Adrenal gland (tissue), 12 donors: ENCODE results near the gene SIGLEC7. TPM values are rescaled to one million over a fixed set of nuclear protein-coding genes. Genes with fewer than 3 reads are reported as not detected.

Experiments used
- DNase-seq, 7 donors: peaks; one replicate each; pipeline ENCODE4 v3.0.0-alpha.2; 2019 to 2020
- H3K27ac ChIP-seq, 5 donors: fragments of 200-600 bp; sonication (generic) in 4 of 5; 1 replicate in 3 of 5; 2 replicates in 2 of 5; pipeline versions ENCODE4 v1.5.1 to v1.8.0; 2016 to 2020; ENCODE audit warnings: mild to moderate bottlenecking in 1 of 5
- H3K27me3 ChIP-seq: fragments of 200-600 bp; 2 replicates; pipeline ENCODE4 v1.8.0; 2021
- H3K36me3 ChIP-seq, 2 donors: fragments of 200-600 bp; replicated peaks in 1 of 2; 1 replicate in 1 of 2; 2 replicates in 1 of 2; pipeline versions ENCODE4 v1.5.1 to v1.8.0; 2018 to 2022
- H3K4me1 ChIP-seq, 2 donors: fragments of 200-600 bp; replicated peaks in 1 of 2; 1 replicate in 1 of 2; 2 replicates in 1 of 2; pipeline versions ENCODE4 v1.5.1 to v1.8.0; 2018 to 2021
- H3K4me3 ChIP-seq, 4 donors: fragments of 200-600 bp; sonication (generic) in 3 of 4; one replicate each; pipeline ENCODE4 v1.5.1; 2016 to 2018
- H3K9me3 ChIP-seq, 3 donors: fragments of 200-600 bp; sonication (generic) in 1 of 3; replicated peaks in 1 of 3; 1 replicate in 2 of 3; 2 replicates in 1 of 3; pipeline versions ENCODE4 v1.5.1 to v1.8.0; 2016 to 2021
- POLR2A ChIP-seq, 2 donors: fragments of 450-650 bp; IDR thresholded peaks; one replicate each; pipeline ENCODE4 v1.6.1; 2017; ENCODE audit warnings: antibody characterized with exemption in 2 of 2, mild to moderate bottlenecking in 2 of 2, moderate library complexity in 1 of 2
- WGBS, 4 donors: extraction: QIAGEN DNeasy Blood & Tissue Kit in 2 of 4; methylation state at CpG; one replicate each; pipeline versions ENCODE4 v1.1.5 to v1.1.7; 2013 to 2017; 5-methylcytosine and 5-hydroxymethylcytosine counted together
- intact Hi-C, 2 donors: fragments of 100-400 bp; cut with DNase I; formaldehyde crosslinking; loops; one replicate each; pipeline versions ENCODE4 v1.14.1 to v1.15.0; 2022 to 2023
- polyA plus RNA-seq, 3 donors: library from polyadenylated mRNA; stranded (reverse); fragments of 200-250 nt in 2 of 3; fragments of 350-450 nt in 1 of 3; fragmentation: Illumina TruSeq in 1 of 3; extraction: RNeasy Lipid Tissue Mini Kit (QIAGEN cat#74804) in 1 of 3; gene quantifications; one replicate each; pipeline ENCODE4 v1.2.3, GENCODE V29; 2013 to 2014
- total RNA-seq, 9 donors: library from RNA; depleted of rRNA in 4 of 9; stranded (reverse); fragments of >200 nt in 4 of 9; fragments of 120-200 nt in 1 of 9; fragmentation: NEBNext Ultra II Directional in 1 of 9; extraction: Animal tissue kit (Norgen Biotek cat#: 25700) in 1 of 9; gene quantifications; one replicate each; pipeline versions ENCODE4 v1.1.0 to v1.2.4, GENCODE V29; 2013 to 2023
- TF ChIP-seq, protein P1 (sequence below), 6 experiments: fragments of 450-650 bp in 4 of 6; fragments of 200-600 bp in 2 of 6; sonication (generic) in 1 of 6; IDR thresholded peaks; 1 replicate in 5 of 6; 2 replicates in 1 of 6; pipeline versions ENCODE4 v1.5.1 to v1.8.0; 2016 to 2021; ENCODE audit warnings: antibody characterized with exemption in 6 of 6, mild to moderate bottlenecking in 2 of 6, moderate library complexity in 1 of 6
- donor health status: healthy with polysubstance abuse.
- donor health status: Bipolar disorder and iron deficiency.
- donor health status: DM: yes; HTN: yes; CAD: no.
- donor health status: DM: no; HTN: no; CAD: no.
- donor health status: DM: no; HTN: no; CAD: no.
- donor health status: DM: yes; HTN: yes; CAD: no.

Gene SIGLEC7
- total and polyA plus RNA-seq, 12 donors, result 1.00 to 13.1 (median 7.4) TPM

DNA sequence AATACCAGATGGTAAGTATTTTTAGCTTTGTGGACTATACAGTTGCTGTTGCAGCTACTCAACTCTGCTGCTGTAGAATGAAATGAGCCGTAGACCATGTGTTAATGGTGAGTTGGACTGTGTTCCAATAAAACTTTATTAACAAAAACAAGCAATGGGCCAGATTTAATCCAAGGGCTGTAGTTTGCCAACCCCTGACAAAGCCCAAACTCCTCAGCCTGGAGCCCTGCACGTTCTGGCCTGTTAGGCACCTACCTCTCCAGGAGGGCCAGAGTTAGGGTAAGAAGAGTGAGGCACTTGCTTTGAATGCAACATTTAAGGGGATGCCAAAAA, 46.1 kb downstream of the SIGLEC7 start:
- no peaks in the 10 kb centered on the region for H3K9me3 ChIP-seq
- H3K4me3 ChIP-seq, result no peak overlapping the region
- 86 to 96% (median 90%) methylated on average over 2 of the region's 2 CpGs for WGBS, 4 donors
- TF ChIP-seq, protein P1, sequence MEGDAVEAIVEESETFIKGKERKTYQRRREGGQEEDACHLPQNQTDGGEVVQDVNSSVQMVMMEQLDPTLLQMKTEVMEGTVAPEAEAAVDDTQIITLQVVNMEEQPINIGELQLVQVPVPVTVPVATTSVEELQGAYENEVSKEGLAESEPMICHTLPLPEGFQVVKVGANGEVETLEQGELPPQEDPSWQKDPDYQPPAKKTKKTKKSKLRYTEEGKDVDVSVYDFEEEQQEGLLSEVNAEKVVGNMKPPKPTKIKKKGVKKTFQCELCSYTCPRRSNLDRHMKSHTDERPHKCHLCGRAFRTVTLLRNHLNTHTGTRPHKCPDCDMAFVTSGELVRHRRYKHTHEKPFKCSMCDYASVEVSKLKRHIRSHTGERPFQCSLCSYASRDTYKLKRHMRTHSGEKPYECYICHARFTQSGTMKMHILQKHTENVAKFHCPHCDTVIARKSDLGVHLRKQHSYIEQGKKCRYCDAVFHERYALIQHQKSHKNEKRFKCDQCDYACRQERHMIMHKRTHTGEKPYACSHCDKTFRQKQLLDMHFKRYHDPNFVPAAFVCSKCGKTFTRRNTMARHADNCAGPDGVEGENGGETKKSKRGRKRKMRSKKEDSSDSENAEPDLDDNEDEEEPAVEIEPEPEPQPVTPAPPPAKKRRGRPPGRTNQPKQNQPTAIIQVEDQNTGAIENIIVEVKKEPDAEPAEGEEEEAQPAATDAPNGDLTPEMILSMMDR (IDR thresholded peaks at IDR 0.05), result no peak
- no peak for TF ChIP-seq POLR2A (IDR thresholded peaks at IDR 0.05)
- no peak for DNase-seq
- no peaks in the 10 kb centered on the region for H3K4me1 ChIP-seq
- no peak overlapping the region for H3K27ac ChIP-seq
- H3K36me3 ChIP-seq, result no peaks in the 10 kb centered on the region
- intact Hi-C loops, result no loop called here
- H3K27me3 ChIP-seq, result peaks cover 8% of the 10 kb centered on the region

DNA sequence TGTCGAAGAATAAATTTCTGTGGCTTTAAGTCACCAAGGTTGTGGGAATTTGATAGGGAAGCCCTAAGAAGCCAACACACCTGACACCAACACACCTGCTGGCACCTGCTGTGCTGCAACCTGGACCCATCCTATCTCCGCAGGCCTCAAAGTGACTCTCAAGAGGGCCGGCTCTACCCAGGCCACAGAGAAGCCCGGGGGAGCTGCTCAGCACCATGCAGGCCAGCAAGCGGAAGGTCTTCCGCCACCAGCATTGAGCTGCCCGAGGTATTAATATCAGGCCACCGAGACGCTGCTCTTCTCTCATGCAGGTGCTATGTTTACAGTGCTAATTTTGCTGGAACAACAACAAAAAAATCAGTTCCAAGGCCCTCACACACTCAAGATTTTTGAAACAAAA, 50.6 kb downstream of the SIGLEC7 start:
- no peaks in the 10 kb centered on the region for H3K36me3 ChIP-seq
- H3K27me3 ChIP-seq, result no peaks in the 10 kb centered on the region
- H3K27ac ChIP-seq, result no peak overlapping the region
- H3K4me3 ChIP-seq, result no peak overlapping the region
- no peaks in the 10 kb centered on the region for H3K9me3 ChIP-seq
- TF ChIP-seq, protein P1 (IDR thresholded peaks at IDR 0.05), result no peak
- TF ChIP-seq POLR2A (IDR thresholded peaks at IDR 0.05), result no peak
- no peaks in the 10 kb centered on the region for H3K4me1 ChIP-seq
- intact Hi-C loops, result no loop called here
- DNase-seq, result no peak
- 89 to 93% (median 91%) methylated on average over 7 to 9 of the region's 9 CpGs for WGBS, 4 donors

DNA sequence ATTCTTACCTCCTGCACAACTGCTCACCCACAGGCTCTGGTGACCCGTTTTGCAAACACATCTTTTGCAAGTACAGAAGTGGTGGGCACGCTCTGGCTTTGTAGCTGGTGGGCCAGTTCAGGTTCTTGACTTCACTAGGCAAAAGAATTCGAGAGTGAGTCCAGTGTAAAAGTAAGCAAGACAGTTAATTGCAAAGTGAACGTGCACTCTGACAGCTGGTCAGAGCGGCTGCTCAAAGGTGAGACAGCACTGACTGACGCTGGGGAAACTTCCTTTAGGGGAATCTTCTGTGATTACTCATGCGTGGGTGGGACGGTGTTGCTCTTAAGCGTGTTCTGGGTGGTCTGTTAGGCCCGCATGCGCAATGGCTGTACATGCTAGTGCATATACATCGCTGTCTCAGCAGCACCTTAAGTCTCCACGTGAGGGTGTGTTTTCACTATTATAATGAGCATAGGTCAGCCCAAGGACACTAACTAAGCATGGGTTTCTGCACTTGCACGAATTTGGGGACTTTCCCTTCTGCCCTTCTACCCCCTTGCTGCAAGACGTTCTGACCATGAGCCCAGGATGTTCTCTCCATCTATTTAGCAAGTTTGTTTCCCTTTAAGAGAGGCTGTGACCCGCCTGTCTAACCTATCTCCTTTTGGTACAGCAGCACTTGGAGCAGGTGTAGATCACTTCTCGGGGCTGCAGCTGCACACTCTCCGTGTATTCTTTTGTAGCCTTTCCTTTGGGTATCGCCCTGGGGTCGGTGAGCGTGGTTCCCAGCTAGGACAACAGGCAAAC, 52.6 kb downstream of the SIGLEC7 start:
- peaks cover 2% of the 10 kb centered on the region for H3K27me3 ChIP-seq
- H3K36me3 ChIP-seq, result no peaks in the 10 kb centered on the region
- 52 to 56% (median 55%) methylated on average over 17 to 21 of the region's 21 CpGs for WGBS, 4 donors
- no peaks in the 10 kb centered on the region for H3K9me3 ChIP-seq
- no peak for DNase-seq
- no peaks in the 10 kb centered on the region for H3K4me1 ChIP-seq
- intact Hi-C loops, result no loop called here
- H3K4me3 ChIP-seq, result no peak overlapping the region
- H3K27ac ChIP-seq, result no peak overlapping the region
- TF ChIP-seq, protein P1 (IDR thresholded peaks at IDR 0.05), result no peak
- TF ChIP-seq POLR2A (IDR thresholded peaks at IDR 0.05), result no peak

DNA sequence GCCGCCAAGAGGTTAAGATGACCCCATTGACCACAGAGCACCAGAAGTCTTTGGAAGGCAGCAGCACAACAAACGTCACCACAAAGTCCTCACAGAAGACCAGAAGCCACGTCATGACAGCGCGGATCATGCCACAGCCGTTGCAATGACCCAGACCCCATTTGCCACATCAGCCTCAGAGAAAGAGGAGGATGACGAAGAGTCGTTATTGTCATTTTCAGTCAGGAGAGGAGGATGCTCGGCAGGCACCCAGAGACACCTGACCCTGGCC, 53.1 kb downstream of the SIGLEC7 start:
- intact Hi-C loops, result no loop called here
- Histone ChIP-seq H3K27ac (no peak overlapping the region), H3K4me1 (no peaks in the 10 kb centered on the region), H3K4me3 (no peak overlapping the region), H3K9me3 (no peaks in the 10 kb centered on the region), H3K36me3 (no peaks in the 10 kb centered on the region), H3K27me3 (peaks cover 2% of the 10 kb centered on the region)
- no peak for TF ChIP-seq POLR2A (IDR thresholded peaks at IDR 0.05)
- TF ChIP-seq, protein P1 (IDR thresholded peaks at IDR 0.05), result no peak
- DNase-seq, result no peak
- 81 to 88% (median 84%) methylated on average over 9 of the region's 9 CpGs for WGBS, 4 donors
